ENCODE measurements around the gene FBXO38. TPM values are rescaled to one million over a fixed set of nuclear protein-coding genes. Genes with fewer than 3 reads are reported as not detected.
A peak's percentile ranks its signal among the peaks of the same experiment; 100 is the strongest.

FBXO38 gene
- total and polyA plus RNA-seq, 2 donors (not counting 1 experiment from before 2014, with no cell fraction given) = 14.4 to 97.0 TPM

DNA sequence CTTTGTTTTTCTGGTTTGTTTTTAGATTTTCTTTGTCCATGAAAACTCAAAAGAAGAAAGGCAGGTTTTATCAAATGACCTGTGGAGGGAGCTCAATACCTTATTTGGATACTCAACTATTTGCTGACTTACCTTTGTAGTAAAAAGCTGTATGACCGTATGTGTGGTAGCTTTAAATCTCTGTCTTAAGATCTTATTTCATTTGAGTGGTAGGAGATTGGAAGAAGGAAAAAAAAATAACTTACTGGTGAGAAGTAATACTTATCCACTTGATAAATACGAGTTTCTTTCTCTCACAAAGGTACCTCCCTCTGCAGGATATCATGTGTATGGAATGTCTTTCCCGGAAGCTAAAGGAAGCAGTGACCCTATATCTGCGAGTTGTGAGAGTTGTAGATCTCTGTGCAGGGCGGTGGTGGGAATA, 15.0 kb downstream of the FBXO38 start:
- no peak overlapping the region for H3K27ac ChIP-seq (ENCODE audit: low read length in 2 of 2)
- no peaks in the 10 kb centered on the region for H3K9me3 ChIP-seq (ENCODE audit: control extremely low read depth in 1 of 3, control insufficient read depth in 2 of 3, insufficient read depth in 1 of 3, low read length in 2 of 3)
- H3K9me3 Mint-ChIP-seq (ENCODE audit: insufficient read depth) = no peaks in the 10 kb centered on the region
- ChIA-PET POLR2A (no interaction called here), CTCF (interaction anchor here (0.9 kb wide), 1 partner anchor 10 kb away, joined by 3 read pairs; no protein-coding TSS in a partner anchor)
- H3K4me2 ChIP-seq (replicated peaks; ENCODE audit: low read depth, low read length, poor library complexity, severe bottlenecking) = no peak overlapping the region
- peaks cover 8 to 21% of the 10 kb centered on the region in 2 donors for H3K4me1 ChIP-seq (ENCODE audit: control insufficient read depth in 2 of 2, insufficient read depth in 2 of 2, low read length in 2 of 2)
- H2AFZ ChIP-seq (ENCODE audit: insufficient read depth, low read depth, low read length, poor library complexity, severe bottlenecking) = no peak overlapping the region
- no peak overlapping the region for H3K4me3 ChIP-seq (ENCODE audit: control extremely low read depth in 1 of 5, extremely low read depth in 1 of 5, insufficient read depth in 1 of 5, low read depth in 2 of 5, low read length in 4 of 5)
- 95% methylated on average over 2 of the region's 5 CpGs for WGBS (ENCODE audit: insufficient coverage)
- no peaks in the 10 kb centered on the region for H3K27me3 Mint-ChIP-seq
- no peak overlapping the region for H3K4me3 Mint-ChIP-seq
- peaks cover 29% of the 10 kb centered on the region for H3K4me1 Mint-ChIP-seq
- DNase-seq = no peak
- intact Hi-C loops (cut with micrococcal nuclease) = no loop called here
- no peak overlapping the region for H3K9ac ChIP-seq (ENCODE audit: low read length)
- H3K79me2 ChIP-seq (ENCODE audit: control insufficient read depth, insufficient read depth, low read length) = peaks cover 23% of the 10 kb centered on the region
- H3K27ac Mint-ChIP-seq = no peak overlapping the region
- no peak for ATAC-seq (ENCODE audit: low read depth)
- peaks cover 20 to 58% of the 10 kb centered on the region in 2 experiments for H3K36me3 ChIP-seq (replicated peaks in 1 of 2; ENCODE audit: control extremely low read depth in 1 of 2, control insufficient read depth in 1 of 2, extremely low read depth in 1 of 2, insufficient read depth in 2 of 2, low read length in 1 of 2)
- TF ChIP-seq EZH2 (IDR thresholded peaks at IDR 0.05; ENCODE audit: borderline replicate concordance, insufficient read depth, low read depth, low read length, poor library complexity, severe bottlenecking) (no peak), CTCF (IDR thresholded peaks at IDR 0.05) (no peak)
- no peaks in the 10 kb centered on the region for H3K27me3 ChIP-seq (replicated peaks in 1 of 4; ENCODE audit: control extremely low read depth in 1 of 4, control insufficient read depth in 3 of 4, insufficient read depth in 4 of 4, low read length in 3 of 4)
- no peaks in the 10 kb centered on the region for H4K20me1 ChIP-seq (ENCODE audit: control insufficient read depth, insufficient read depth, low read length, poor library complexity, severe bottlenecking)

DNA sequence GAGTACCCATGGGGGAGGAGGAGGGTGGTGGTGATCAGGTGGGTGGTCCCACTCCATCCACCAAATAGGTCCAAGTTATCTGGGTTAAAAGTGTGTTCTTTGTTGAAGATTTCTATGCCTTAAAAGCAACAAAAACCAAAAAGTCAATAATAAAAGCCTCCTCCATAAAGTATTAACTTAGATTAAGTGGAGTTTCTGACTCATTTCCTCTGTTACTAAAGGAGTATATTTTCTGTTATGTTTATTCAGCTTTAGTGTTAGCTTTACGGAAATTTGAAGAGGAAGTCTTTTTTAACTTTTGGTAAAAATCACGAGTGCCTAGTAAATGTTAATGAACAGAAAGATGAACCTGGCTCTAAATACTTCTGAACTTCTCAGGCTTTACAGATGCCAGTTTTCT, 17.8 kb downstream of the FBXO38 start:
- H3K27me3 ChIP-seq (replicated peaks in 1 of 4; ENCODE audit: control extremely low read depth in 1 of 4, control insufficient read depth in 3 of 4, insufficient read depth in 4 of 4, low read length in 3 of 4) = no peaks in the 10 kb centered on the region
- TF ChIP-seq CTCF (IDR thresholded peaks at IDR 0.05) = no peak
- no peak for TF ChIP-seq EZH2 (IDR thresholded peaks at IDR 0.05; ENCODE audit: borderline replicate concordance, insufficient read depth, low read depth, low read length, poor library complexity, severe bottlenecking)
- H3K9ac ChIP-seq (ENCODE audit: low read length) = no peak overlapping the region
- Mint-ChIP-seq H3K4me1 (peaks cover 35% of the 10 kb centered on the region), H3K4me3 (no peak overlapping the region), H3K27ac (peak overlapping the region; percentile 23), H3K27me3 (no peaks in the 10 kb centered on the region), H3K9me3 (ENCODE audit: insufficient read depth) (no peaks in the 10 kb centered on the region)
- intact Hi-C loops (cut with micrococcal nuclease) = no loop called here
- ChIA-PET CTCF (interaction anchor here (1.1 to 1.2 kb wide), 2 partner anchors 17 to 41 kb away, joined by 4 to 5 read pairs; partner anchors contain the start of gene FBXO38), POLR2A (no interaction called here)
- peaks cover 10 to 24% of the 10 kb centered on the region in 2 donors for H3K4me1 ChIP-seq (ENCODE audit: control insufficient read depth in 2 of 2, insufficient read depth in 2 of 2, low read length in 2 of 2)
- H3K36me3 ChIP-seq (replicated peaks in 1 of 2; ENCODE audit: control extremely low read depth in 1 of 2, control insufficient read depth in 1 of 2, extremely low read depth in 1 of 2, insufficient read depth in 2 of 2, low read length in 1 of 2) = peaks cover 18 to 56% of the 10 kb centered on the region in 2 experiments
- no peak overlapping the region for H2AFZ ChIP-seq (ENCODE audit: insufficient read depth, low read depth, low read length, poor library complexity, severe bottlenecking)
- H3K4me3 ChIP-seq (ENCODE audit: control extremely low read depth in 1 of 5, extremely low read depth in 1 of 5, insufficient read depth in 1 of 5, low read depth in 2 of 5, low read length in 4 of 5) = no peak overlapping the region
- peaks cover 10% of the 10 kb centered on the region for H3K79me2 ChIP-seq (ENCODE audit: control insufficient read depth, insufficient read depth, low read length)
- no peak overlapping the region for H3K4me2 ChIP-seq (replicated peaks; ENCODE audit: low read depth, low read length, poor library complexity, severe bottlenecking)
- no peaks in the 10 kb centered on the region for H4K20me1 ChIP-seq (ENCODE audit: control insufficient read depth, insufficient read depth, low read length, poor library complexity, severe bottlenecking)
- ATAC-seq (ENCODE audit: low read depth) (no peak), DNase-seq (no peak)
- no peaks in the 10 kb centered on the region for H3K9me3 ChIP-seq (ENCODE audit: control extremely low read depth in 1 of 3, control insufficient read depth in 2 of 3, insufficient read depth in 1 of 3, low read length in 2 of 3)
- peak overlapping the region in 1 of 2 donors; percentile 73 for H3K27ac ChIP-seq (ENCODE audit: low read length in 2 of 2)
- no CpG with 5 or more reads among the region's 2 CpGs for WGBS (ENCODE audit: insufficient coverage)
